ENCODE measurements around the gene CABLES1.
A peak's percentile ranks its signal among the peaks of the same experiment; 100 is the strongest.
"Not testable (repeated sequence)": the region's sequence is repeated elsewhere in the genome, so short reads cannot be mapped to it uniquely, and the experiment has no call there.

Gene CABLES1

DNA sequence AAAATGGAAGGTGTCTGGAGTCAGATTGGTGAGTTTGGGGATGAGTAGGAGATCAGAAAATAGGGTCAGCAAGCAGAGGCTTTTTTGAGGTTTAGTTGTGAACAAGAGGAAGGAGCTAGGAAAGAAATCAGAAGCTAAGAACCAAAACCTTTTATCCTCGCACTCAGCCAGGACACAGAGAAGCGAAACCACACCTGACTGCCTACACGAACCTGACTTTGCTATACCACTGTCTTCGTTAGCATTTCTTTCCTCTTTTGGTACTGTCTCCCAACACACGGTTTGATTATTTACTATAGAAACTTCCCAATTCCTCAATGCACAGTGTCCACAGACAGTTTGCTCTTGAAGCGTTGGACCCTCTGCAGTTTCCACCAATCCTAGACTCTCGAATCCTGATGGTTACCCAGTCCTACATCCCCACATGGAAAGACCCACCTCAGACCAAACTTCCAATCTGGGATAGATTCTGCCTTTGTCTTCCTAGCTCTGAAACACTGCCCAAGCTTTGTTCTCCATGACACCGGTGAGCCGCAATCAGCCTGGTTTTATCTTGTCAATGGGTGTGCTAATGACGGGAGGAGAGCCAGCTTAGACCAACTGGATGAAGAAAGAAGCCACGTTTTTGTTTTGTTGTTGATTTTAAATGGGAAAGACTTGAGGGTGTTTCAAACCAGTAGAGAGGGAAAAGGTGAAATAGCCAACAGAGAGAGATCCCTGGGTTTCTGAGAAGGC is 137.4 kb downstream of the CABLES1 start:
- no peak for DNase-seq

DNA sequence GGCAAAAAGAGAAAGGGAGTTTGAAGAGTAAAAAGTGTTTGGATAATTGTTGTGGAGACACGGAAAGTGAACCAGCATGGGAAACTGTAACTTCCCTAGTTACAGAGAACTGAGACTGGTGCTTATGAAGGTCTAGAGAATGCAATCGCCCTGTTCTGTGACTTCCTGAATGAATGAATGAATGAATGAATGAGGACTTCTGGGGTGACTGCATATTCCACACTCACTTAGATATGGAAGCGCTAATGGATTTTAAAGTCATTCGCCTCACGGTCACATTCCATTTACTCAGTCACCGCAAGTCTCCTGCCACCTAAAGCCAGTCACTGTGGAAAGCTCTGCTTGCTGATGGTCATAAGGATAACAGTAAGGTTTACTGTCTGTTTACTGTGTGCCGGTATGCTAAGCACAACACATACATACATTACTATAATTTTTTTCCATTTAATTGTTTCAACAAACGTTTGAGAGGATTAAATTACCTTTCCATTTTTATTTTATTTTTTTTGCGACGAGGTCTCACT is 138.2 kb downstream of the CABLES1 start:
- DNase-seq = no peak

DNA sequence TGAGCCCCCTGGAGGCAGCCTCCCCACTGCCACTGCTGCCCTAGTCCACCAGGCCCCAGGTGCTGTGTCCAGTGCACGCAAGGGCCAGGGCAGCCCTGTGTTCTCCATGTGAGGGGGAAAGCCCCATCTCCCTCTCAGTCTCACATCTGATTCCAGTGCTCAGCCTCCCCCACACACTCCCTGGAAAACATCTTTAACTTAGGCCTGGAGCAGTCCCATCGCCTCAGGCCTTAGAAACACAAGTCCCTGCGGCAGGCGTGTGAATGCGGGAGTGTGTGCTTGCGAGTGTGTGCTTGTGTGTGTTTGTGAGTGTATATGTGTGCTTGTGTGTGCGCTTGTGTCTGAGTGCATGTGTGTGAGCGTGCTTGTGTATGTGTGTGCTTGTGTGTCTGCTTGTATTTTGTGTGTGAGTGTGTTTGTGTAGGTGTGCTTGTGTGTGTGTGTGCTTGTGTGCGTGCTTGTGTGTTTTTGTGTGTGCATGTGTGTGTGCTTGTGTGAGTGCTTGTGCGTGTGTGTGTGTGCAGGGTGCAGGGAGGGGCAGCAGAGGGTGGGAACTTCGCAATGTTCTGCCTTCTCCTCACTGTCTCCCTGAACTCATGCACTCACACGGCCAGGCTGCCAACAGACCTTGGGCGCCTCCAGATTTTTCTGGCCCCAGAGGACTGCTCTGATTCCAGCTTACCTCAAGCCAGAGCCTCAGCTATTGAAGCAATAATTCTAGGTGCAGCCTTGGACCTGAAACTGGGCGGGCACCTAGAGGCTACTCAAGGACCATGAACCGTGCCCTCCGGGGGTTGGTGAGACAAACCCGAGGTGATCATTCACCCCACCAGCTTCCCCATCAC is 139.6 kb downstream of the CABLES1 start:
- DNase-seq = no peak

DNA sequence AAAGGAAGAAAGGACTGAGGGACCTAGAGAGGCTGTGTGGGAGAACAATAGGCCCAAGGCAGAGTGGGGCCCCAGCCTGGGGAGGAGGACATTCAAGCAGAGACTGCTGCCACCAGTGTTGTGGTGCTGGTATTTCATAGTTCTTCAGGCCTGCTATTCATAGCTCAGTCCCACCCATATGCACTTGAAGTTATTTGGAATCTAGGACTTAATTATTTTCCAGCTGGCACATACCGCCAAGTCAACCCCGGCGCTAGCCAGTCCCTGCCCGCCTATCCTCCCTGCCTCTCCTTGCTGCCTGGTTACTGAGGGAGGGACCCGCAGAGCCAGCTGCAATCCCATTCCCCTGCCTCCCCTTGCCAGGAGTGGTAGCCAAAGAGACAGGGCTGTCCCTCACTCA is 141.2 kb downstream of the CABLES1 start:
- DNase-seq = no peak

DNA sequence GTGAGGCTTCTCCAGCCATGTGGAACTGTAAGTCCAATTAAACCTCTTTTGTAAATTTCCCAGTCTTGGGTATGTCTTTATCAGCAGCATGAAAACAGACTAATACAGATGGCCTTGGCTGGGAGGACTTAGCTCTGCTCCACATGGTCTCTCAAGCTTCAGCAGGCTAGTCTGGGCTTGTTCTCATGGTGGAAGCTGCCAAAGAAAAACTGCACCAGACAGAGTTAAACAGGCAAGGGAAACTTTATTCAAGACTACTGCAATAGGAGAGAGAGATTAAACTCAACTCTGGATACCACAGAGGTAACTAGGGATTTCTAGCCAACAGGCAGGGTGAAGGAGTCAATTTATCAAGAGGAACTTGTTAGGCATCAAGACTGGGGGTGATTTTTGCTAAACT is 142.1 kb downstream of the CABLES1 start:
- DNase-seq = no peak

DNA sequence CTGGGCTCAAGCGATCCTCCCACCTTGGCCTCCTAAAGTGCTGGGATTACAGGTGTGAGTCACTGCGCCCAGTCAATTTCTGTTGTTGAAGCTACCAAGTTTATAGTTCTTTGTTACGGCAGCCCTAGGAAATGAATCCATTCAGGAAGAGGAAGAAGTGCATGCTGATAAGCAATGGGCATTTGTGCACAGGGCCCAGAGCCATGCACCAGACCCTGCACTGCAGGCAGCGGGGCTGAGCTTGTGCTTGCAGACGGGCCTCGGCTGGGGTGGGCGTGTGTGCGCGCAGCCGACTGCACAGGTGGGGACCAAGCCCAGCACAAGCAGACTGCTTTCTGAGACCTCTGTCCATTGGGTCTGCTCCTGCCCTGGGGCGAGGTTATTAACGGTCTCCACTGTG is 144.6 kb downstream of the CABLES1 start:
- DNase-seq = no peak

DNA sequence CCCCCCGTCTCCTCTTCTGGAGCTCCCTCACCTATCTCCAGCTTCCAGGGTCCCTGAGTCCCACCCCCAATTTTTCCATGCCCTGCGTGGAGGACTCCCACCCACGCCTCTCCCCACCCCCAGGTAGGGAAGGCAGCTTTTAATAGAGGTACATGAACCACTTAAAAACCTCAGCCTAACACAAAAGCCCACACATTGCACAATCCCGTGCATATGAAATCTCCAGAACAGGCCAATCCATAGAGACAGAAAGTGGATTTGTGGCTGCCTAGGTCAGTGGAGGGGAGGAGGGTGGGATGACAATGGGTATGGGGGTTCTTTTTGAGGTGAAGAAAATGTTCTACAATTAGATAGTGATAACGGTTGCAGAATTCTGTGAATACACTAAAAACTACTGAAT is 145.6 kb downstream of the CABLES1 start:
- DNase-seq = no peak

DNA sequence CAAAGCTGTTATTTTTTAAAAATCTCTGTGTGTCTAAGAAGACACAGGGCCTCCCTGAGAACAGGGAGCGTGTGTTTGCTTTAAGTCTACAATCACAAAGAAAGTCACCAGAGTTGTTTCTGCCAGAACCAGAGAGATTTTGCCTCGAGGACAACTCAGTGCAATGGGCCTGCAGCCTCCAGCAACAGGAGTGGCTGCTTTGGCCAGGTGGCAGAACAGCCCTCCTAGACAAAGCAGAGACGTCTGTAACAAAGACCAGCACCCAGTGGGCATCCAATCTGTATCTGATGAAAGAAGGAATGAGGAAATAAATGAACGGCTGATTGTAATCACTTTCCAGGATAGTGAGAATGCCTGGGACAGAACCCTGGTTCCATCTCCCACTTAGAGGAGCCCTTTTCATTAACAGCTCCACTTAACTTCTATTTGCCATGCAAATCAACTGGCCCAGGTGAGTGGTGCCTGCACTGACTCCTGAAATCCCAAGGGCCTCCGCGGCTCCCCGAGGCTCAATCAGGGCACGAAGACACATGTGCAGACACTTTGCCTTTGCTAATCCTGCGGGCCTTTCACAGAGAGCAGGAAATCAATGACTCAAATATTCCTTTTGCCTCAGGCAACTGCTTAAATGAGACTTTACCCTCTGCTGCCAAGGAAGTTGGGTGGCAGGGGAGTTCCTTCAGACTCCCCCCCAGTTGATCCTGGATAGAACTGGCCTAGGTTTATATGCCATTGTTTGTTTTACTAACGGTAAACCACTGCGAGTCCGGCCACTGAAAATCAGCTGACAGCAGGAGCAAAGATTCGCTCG is 146.5 kb downstream of the CABLES1 start:
- DNase-seq = peak; percentile 43

DNA sequence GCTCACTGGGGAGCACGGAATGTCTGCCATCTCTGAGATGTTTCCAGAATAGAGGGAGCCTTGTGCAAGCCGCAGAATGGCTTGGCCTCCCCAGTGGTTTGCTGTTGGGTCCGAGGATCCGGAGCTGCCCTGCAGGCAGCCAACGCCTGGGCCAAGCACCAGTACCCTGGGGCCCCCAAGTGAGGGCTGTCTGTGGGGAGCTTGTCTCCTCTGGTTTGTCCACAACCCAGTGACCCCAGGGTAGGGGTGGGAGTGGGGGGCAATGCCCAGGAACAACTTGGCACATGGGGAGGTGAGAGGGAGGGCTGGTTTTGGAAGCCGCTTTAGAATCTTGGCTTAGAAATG is 147.1 kb downstream of the CABLES1 start:
- DNase-seq = no peak

DNA sequence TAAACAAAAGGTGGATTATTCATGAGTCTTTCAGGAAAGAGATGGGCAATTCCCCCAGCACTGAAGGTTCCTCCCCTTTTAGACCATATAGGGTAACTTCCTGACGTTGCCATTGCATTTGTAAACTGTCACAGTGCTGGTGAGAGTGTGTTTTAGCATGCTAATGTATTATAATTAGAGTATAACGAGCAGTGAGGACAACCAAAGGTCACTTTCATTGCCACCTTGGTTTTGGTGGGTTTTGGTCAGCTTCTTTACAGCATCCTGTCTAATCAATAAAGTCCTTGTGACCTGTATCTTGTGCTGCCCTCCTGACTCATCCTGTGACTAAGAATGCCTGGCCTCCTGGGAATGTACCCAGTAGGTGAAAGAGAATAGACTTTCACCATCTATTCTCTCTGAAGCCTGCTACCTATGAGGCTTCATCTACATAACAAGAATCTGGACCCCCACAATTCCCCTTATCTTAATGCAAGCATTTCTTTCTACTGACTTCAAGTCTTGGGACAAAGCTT is 148.7 kb downstream of the CABLES1 start:
- no peak for DNase-seq

DNA sequence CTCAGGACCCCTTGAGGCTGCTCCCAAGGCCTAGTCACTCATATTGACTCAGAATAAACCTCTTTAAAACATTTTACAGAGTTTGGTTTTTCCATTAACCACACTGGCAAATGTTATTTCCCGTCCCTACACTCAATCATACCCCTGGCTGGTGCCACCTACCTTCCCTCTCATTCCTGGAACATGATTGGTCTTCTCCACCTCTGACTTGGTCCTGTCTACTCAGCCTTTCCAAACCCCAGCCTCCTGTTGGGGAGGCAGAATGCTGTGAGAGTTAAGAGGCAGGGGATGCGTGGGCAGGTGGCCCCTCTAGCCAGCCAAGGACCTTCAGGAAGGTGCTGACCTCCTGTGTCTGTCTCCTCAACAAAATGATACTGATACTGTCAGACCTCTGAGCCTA is 149.3 kb downstream of the CABLES1 start:
- no peak for DNase-seq

DNA sequence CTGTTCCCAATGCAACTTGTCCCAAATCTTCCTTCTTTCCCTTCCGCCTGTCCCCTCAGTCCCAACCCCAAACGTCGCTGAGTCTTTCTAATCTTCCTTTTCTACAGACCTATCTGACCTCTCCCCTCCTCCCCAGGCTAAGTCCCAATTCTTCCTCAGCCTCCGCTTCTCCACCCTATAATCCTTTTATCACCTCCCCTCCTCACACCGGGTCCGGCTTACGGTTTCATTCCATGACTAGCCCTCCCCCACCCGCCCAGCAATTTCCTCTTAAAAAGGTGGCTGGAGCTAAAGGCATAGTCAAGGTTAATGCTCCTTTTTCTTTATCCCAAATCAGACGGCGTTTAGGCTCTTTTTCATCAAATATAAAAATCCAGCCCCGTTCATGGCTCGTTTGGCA is 150.3 kb downstream of the CABLES1 start:
- DNase-seq = not testable (repeated sequence)

DNA sequence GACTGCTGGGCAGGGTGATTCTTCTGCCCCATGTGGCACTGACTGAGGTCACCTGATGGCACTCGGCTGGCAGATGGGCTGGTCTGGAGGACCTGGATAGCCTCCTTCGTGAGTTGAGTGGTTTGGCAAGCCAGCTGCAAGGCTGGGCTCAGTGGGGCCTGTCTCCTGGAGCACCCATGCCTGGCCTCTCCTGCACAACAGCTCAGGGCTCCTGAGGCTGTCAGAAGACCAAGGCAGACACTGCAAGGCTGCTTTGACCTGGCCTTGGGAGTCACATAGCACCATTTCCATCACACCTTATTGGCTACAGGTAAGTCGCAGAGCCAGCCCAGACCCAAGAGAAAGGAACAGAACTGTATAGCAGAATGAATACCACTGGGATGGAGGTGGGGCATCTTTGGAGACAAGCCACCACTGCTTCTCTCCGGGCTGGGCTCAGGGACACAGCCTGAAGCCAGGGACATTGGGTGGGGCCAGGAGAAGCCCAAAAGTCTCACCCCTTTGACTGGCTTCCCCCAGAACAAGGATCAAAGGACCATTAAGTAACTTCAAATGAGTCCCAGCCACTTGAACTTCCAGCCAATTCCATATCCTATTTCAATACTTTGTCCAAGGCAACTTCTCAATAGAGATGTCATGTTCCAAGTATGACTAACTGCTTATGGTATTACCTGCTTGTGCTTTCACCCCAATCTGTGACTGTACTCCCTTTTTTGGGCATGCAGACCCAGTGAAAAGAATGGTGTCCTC is 156.3 kb downstream of the CABLES1 start:
- peak; percentile 20 for DNase-seq

DNA sequence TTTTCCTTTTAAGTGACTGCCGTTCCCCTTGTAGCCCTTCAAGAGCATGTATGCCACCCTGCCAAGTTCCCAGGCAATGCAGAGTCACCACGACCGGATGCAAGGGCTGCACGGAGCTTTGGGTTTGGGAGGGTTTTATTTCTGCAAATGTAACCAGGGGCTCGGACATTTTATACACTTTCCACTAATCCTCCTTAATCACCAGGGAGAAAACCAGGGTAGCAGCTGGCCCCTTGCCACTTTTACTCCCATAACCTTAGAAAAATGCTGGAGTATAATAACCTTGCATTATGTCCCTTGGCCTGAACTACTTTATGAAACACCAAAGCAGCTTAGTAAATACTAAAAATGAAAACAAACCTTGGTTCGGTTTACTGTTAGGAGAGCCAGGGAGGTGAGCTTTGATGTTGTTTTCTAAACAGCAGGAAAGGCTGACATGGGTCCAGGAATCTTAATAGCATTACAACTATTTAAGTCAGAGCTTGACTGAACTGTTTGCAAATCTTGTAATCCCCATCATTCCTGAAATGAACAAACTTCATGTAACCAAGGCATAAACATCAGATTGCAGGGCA is 165.0 kb downstream of the CABLES1 start:
- DNase-seq = peak; percentile 85

DNA sequence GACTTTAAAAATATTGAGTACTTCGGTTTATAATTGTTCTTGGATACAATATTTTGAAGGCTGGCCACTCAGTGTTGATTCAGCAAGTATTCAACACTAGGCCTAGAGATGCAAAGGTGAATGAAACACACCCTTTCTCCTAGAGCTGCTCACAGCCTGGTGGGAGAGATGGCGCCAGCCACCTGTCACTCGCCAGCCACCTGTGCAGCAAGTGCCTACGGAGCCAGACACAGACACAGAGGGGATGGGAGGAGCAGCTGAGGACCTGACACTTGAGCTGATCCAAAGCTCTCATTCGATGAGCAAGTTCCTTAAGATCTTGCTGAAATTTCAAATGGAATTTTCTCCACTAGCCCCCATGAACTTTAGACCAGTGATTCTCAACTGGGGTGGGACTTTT is 166.7 kb downstream of the CABLES1 start:
- DNase-seq = peak; percentile 93

DNA sequence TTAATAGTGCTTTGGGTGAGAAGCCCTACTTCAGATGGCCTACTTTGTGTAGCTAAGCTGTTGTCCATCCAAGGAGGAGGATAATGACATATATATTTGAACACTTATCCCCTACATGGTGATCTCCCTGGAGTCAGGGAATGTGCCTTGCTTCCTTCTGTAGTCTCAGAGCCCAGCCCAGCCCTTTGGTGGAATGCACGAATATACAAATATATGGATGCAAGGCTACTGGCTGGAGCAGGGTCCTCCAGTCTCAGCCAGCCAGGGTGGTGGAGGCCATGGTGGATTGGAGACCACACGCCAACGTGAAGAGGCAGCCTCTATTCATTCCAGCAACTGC is 167.2 kb downstream of the CABLES1 start:
- no peak for DNase-seq

DNA sequence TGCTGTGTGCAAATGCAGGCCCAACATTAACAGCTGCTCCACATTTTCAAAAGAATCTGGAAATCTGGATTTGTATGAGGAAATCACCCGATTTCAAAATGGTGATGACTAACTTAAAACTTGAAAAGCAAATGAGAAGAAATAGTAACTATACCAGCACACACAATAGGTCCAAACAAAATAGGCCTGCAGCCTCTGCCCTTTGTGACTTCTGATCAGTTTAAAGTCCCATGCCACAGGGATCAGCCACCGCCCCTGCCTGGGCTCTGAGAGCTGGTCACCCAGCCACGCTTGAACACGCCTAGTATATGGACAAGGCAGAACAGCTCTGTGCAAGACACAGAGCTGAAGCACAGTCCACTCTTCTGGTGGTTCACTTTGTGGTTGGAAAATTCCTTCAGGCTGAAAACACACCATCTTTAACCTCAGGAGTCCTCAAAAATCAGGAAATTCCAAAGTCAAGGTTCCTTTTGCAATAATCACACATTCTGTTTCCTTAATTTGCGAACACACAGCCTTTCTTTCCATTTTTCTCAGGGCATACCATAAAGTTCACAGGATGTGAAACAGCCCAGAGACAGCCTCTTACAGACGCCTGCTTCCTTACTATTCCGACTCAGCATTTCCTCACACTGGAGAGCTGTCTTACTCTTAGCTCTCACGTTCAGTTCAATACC is 167.7 kb downstream of the CABLES1 start:
- DNase-seq = no peak

DNA sequence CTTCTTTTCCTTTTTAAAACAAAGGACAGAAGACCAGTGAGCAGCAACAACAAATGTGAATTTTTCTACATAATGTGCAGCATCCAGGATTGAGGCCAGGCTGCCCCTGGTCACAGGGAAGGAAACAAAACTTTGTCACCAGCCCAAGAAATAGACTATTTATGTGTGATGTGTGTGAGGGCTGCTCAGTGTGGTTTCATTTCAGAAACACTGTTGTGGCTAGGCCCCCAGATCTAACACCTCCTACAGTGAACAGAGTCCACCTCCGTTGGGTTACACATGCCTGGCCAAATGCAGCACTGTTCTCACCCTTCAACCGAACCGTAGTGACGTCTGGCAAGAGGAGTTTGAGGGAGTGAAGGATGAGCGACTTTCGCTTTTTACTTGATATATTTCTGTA is 171.5 kb downstream of the CABLES1 start:
- DNase-seq = no peak

DNA sequence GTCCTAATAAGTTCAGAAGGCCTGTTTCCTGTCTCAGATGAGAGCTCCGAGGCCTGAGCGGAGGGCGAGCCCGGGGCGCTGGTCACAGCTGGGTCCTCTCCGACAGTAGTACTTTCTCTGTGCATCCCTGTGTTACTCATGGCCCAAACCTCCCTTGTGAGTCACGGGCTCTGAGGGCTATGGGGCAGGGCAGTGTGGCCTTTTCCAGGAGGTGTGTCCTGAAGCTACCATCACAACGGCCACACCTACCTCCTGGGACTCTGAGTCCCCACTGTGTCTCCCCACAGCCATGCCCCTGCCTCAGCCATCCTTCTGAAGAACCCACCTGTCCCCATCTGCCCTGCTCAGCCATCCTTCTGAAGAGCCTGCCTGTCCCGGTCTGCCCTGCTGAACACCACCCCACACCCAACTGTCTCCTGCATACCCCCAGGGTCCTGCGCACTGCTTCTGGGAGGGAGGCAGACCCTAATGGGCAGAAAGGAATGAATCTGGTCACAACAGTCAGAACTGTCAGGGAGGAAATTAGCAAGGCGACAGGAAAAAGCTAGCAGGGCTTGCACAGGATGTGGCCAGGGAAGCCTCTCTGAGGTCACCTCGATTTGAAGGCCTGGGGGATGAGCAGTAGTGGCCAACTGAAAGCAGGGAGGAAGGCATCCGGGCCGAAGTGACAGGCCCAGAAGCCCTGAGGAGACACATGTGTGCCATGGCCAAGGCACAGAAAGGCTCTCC is 172.4 kb downstream of the CABLES1 start:
- no peak for DNase-seq
